A549 (cell line): ENCODE results near the gene TM7SF2.

Source experiments
- BCL3 ChIP-seq: fragments of >200 bp; sonication (Bioruptor Twin); formaldehyde crosslinking; IDR thresholded peaks from 3 replicates; pipeline ENCODE4 v1.6.1; 2016
- CHD2 ChIP-seq: fragments of 150-350 bp; IDR thresholded peaks from 2 replicates; pipeline ENCODE4 v1.6.1; 2014; ENCODE audit warnings: low read length; ENCODE audit not compliant: partially characterized antibody
- CTCF ChIP-seq: fragments of >200 bp; sonication (Bioruptor Twin); formaldehyde crosslinking; IDR thresholded peaks from 3 replicates; pipeline ENCODE4 v1.5.1; 2016
- KDM1A ChIP-seq: fragments of 200-600 bp; sonication (generic); IDR thresholded peaks from 2 replicates; pipeline ENCODE4 v1.6.1; 2016; ENCODE audit warnings: low read depth, mild to moderate bottlenecking
- POLR2A ChIP-seq: IDR thresholded peaks from 2 replicates; pipeline ENCODE4 v1.6.1; 2012; ENCODE audit warnings: mild to moderate bottlenecking, low read length
- RCOR1 ChIP-seq: fragments of 150-350 bp; IDR thresholded peaks from 2 replicates; pipeline ENCODE4 v1.6.1; 2014; ENCODE audit warnings: antibody characterized with exemption, low read length, low read depth
- USF2 ChIP-seq: fragments of 450-650 bp; IDR thresholded peaks from 2 replicates; pipeline ENCODE4 v1.6.1; 2014; ENCODE audit warnings: antibody characterized with exemption

GRCh38 chr11:65163684-65164083, 52.0 kb downstream of the TM7SF2 start:
- TF ChIP-seq USF2 (no peak), CHD2 (no peak), CTCF (no peak), POLR2A (no peak), BCL3 (no peak), KDM1A (no peak), RCOR1 (no peak)
